ENCODE results near the gene MLYCD. TPM values are rescaled to one million over a fixed set of nuclear protein-coding genes. Genes with fewer than 3 reads are reported as not detected.

MLYCD gene
- 1 to 10 TPM; 3.2 to 4.3 (median 3.7) TPM for polyA plus RNA-seq (ENCODE audit: insufficient read depth in 1 of 5, insufficient read length in 5 of 5, low replicate concordance in 1 of 5)
- long read RNA-seq, donor 1, full-length matches to known transcripts = 6 of 6 reads
- long read RNA-seq, donor 1, partial matches to known transcripts = 0 of 6 reads
- long read RNA-seq, donor 1, other reads (novel, unspliced or antisense) = 0 of 6 reads
- long read RNA-seq, donor 2, full-length matches to known transcripts = 1 of 1 reads
- long read RNA-seq, donor 2, partial matches to known transcripts = 0 of 1 reads
- long read RNA-seq, donor 2, other reads (novel, unspliced or antisense) = 0 of 1 reads
- long read RNA-seq, donor 3, full-length matches to known transcripts = 8 of 8 reads
- long read RNA-seq, donor 3, partial matches to known transcripts = 0 of 8 reads
- long read RNA-seq, donor 3, other reads (novel, unspliced or antisense) = 0 of 8 reads
- long read RNA-seq, donor 4, full-length matches to known transcripts = 1 of 1 reads
- long read RNA-seq, donor 4, partial matches to known transcripts = 0 of 1 reads
- long read RNA-seq, donor 4, other reads (novel, unspliced or antisense) = 0 of 1 reads
- long read RNA-seq, donor 5, full-length matches to known transcripts = 8 of 8 reads
- long read RNA-seq, donor 5, partial matches to known transcripts = 0 of 8 reads
- long read RNA-seq, donor 5, other reads (novel, unspliced or antisense) = 0 of 8 reads
- long read RNA-seq, donor 6, full-length matches to known transcripts = 6 of 6 reads
- long read RNA-seq, donor 6, partial matches to known transcripts = 0 of 6 reads
- long read RNA-seq, donor 6, other reads (novel, unspliced or antisense) = 0 of 6 reads
- long read RNA-seq, donor 7, full-length matches to known transcripts = 5 of 5 reads
- long read RNA-seq, donor 7, partial matches to known transcripts = 0 of 5 reads
- long read RNA-seq, donor 7, other reads (novel, unspliced or antisense) = 0 of 5 reads
- long read RNA-seq, donor 8, full-length matches to known transcripts = 2 of 2 reads
- long read RNA-seq, donor 8, partial matches to known transcripts = 0 of 2 reads
- long read RNA-seq, donor 8, other reads (novel, unspliced or antisense) = 0 of 2 reads

DNA sequence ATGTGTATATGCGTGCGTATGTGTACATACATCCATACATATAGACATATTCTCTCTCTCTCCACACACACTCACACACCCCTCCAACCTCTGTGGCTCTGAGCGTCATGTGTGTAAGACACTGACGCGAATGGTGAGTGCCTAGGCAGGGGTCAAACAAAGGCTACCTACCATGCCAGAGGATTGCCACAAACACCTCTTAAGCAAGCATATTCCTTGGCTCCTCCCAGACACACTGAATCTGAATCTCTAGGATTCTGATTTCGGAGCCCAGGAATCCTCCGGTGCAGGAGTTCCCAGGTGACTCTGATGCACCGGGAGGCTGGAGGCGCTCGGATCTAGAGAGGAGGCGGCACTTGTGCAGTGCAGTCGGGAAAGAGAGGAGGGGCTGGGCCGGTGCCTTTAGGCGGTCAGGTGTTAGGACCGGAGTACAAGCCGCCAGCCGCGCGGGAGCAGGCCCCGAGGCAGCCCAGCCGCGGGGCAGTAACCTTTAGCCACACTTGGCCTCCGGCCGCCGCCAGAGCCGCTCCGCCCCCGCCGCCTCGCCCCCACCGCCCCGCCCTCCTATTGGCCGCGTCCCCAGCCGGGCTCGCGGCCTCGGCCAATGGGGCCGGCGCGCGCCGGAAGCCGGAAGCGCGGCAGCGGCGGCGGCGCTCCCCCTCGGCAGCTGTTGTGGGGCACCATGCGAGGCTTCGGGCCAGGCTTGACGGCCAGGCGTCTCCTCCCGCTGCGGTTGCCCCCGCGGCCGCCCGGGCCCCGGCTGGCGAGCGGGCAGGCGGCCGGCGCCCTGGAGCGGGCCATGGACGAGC is at the start of gene MLYCD:
MLYCD (plus strand) TSS at position 653 of the 809 bp plus-strand sequence; CDS start at position 683, 30 bp downstream.
- DNase-seq = peak; percentile 75 to 78

- DNase-seq = no peak
Observed at GRCh38 chr16:83849421-83849820, 49.5 kb upstream of the MLYCD start.

DNA sequence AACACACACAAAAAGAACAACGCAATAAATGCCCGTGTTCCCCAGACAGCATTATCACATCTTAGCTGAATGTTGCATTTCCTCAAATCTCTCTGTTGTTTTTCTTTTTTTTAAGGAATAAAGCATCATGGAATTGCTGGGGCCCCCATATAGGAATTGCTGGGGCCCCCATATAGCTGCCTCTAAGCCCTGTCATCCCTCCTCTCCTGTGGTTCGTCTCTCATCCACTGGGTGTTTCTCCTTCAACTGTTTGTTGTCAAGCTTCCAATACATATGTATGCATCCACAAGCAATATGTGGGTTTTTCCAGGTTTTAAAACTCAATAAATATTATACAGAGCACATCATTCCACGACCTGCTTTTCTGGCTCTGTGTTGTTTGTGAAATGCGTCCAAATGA is 48.0 kb upstream of the MLYCD start:
- DNase-seq = no peak

DNA sequence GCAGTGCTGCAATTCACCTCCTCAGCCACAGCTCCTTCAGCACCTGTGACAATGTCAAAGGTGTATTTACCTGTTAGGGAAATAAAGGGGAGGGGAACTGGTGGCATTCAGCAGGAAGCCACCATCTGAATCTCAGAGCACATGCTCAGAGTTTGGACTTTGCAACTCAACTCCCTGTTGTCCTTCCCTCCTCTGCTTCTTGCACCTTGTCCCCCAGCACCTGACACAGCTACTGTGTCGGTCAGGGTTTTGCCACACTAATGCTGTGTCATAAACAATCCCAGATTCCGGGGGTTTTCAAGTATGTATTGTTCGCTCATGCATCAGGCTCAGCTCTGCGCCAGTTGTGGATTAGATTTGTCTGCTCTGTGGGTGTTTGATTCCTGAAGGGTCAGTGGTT is 47.4 kb upstream of the MLYCD start:
- DNase-seq = no peak

GRCh38 chr16:83852774-83853173 is 46.1 kb upstream of the MLYCD start:
- DNase-seq = no peak

DNA sequence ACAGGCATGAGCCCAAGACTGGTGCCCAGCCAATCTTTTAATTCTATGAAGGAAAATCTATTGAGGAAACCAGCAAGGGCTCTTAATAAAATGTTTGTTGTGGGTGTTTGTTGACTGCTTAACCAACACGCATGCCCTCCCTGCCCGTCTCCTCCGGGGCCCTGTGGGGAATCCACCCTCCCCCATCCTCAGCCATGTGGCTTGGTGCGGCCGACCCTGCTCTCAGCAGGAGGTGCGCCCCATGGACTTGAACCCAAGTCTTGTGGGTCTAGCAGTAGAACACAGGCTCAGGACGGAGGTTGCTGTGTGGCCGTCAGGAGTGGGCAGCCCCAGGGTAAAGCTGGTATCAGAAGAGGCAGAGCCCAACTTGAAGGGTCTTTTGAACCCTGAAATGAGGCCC is 45.1 kb upstream of the MLYCD start:
- no peak for DNase-seq

DNA sequence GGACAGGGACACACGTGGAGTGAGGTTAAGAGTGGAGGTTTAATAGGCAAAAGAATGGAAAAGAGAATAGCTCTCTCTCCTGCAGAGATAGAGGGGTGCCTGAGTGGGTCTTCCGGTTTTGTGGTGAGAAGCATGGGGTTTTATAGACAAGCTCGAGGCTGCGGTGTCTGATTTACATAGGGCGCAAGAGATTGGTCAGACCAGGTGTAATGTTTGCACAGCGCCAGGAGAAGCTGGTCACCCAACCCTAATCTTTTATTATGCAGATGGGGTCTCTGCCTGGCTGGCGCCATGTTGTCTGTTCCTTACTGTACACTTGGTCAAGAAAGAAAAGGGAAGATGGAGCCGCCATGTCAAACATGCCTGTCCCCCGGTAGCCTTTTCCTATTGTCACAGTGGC is 44.5 kb upstream of the MLYCD start:
- DNase-seq = no peak

- no peak for DNase-seq
Observed at GRCh38 chr16:83856792-83857191, 42.1 kb upstream of the MLYCD start.

GRCh38 chr16:83859265-83859664 is 39.6 kb upstream of the MLYCD start:
- no peak for DNase-seq

DNA sequence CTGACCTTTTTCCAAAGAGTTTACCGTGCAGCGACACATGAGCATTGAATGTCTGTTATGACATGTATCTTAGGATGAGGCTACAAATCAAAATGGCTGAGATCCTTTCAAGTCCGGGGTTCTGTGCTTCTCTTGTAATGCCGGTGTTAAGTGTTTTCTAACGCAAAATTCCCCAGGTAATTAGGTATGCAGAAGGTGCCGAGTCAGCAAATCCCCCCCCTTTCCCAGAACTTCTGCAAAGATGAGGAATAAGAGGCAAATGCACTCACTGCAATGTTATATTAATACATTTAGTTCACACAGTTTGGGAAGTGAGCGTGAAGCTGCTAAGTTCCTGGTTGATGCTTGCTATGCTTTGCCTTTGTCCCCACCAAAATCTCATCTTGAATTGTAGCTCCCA is 36.3 kb upstream of the MLYCD start:
- no peak for DNase-seq

- no peak for DNase-seq
Observed at GRCh38 chr16:83863682-83864081, 35.2 kb upstream of the MLYCD start.

- DNase-seq = no peak
Observed at GRCh38 chr16:83870830-83871229, 28.1 kb upstream of the MLYCD start.

- DNase-seq = peak; percentile 12 to 26
Observed at GRCh38 chr16:83878838-83879237, 20.1 kb upstream of the MLYCD start.

DNA sequence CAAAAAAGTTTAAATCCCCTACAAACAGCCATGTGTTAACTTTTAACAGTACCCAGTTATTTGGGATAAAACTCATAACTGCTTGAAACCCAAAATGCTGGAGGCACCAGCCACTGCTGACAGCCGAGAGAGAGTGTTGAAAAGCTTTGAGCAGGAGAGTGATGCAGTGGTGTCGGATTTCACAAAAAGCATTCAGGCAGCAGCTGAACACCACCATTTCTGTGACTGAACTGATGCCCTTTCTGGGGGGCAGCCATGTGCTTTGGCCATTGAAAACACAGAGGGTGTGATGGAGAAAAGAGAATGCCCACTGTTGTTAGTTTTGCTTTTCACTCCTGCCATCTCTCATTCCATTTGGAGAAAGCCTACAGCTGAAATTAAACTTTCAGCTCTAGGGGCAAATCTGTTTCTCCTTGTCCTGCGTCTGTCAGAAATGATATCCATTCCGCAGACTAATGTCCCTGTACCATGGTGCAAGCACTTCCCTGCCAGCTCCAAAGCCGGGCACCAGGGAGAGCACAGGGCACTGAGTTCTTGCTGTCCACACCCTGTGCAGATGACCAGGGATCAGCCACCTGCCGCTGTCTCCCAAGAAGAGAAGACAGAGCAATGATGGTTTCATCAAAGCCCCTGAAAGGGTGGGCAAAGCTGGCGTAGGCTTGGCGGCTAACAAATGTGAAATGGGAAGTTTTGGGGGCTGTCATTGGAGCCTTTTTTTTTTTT is 16.6 kb upstream of the MLYCD start:
- no peak for DNase-seq

DNA sequence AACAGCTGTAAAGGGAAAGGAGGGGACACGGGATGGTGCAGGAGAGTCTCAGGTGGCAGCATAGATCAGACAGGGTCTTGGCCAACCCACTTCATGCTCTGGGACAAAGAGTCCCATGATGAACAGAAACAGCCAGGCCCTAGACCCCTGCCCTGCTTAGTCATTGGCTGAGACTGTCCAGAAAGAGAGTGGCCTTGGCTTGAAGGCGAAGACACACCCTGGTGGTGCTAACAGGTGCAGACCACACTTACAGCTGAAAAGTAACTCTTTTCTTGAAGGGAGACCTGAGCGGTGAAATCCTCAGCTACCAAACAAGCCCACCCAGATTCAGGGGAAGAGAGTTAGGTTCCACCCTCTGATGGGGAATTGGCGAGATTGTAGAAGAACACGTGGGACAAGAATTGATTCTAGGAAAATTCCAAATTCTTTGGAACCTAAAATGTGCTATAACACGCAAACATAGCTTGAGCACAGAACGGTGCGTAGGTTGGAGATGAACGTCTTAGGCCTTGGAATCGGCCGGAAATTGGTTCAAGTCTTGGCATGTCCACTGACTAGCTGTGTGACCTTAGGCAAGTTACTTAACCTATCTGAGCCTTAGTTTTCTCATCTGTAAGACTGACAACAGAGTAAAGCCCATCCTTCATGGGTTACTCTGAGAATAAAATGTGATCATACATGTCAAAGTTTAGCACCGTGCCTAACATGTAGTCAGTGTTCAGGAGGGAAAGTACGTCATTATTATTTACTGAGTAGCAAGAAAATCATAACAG is 12.5 kb upstream of the MLYCD start:
- DNase-seq = no peak

- no peak for DNase-seq
Observed at GRCh38 chr16:83887080-83887479, 11.8 kb upstream of the MLYCD start.

GRCh38 chr16:83887564-83887963 is 11.4 kb upstream of the MLYCD start:
- no peak for DNase-seq

DNA sequence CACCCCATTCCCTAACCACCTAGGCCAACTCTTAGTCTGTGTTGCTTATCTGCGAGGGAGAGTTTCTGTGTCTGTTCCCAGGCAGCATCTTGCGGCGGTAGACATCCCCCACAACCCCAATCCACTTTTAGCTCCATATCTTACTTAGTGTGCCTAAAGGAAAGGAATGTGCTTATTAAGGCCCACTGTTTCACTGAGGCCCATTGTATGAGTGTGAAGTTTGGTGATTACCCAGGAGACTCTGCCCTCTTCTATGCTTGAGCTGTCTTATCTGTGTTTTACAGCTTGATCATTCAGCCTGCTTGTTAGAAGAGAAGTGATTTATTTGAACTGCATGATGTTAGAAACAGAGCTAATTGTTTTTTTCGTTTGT is 10.3 kb upstream of the MLYCD start:
- no peak for DNase-seq

DNA sequence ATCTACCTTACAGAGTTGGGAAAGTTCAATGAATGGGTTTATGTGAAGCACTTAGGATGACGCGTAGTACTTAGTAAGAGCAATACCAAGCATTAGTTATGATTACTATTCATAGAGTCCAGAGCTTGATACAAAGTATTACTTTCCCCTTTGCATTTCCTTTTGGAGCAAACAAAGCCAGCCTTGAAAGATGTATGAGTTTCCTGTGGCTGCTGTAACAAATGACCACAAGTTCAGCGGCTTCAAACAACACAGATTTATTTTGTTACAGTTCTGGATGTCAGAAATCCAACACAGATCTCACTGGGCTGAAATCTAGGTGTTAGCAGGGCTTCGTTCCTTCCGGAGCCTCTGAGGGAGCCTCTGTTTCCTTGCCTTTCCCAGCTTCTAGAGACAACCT is 8.6 kb upstream of the MLYCD start:
- DNase-seq = no peak

DNA sequence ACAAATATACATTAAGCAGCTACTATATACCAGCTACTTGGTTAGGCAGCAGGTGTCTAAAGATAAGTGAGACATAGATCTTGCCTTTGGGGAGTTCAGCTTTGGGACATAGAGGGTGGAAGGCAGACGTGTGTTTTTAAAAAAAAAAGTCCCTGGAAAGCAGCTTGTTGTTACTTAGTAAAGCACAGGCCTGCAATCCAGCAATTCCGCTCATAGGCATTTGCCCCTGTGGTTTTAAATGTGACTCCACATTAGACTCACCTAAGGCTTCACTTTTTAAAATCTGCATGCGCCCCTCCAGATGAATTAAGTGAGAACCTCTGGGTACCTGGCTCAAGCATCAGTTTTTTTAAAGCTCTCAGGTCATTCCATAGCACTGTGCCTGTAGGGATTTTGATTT is 7.2 kb upstream of the MLYCD start:
- no peak for DNase-seq
